ENCODE data around the gene NHLRC2. TPM values are rescaled to one million over a fixed set of nuclear protein-coding genes. Genes with fewer than 3 reads are reported as not detected.
A peak's percentile ranks its signal among the peaks of the same experiment; 100 is the strongest.

The NHLRC2 gene
- total RNA-seq, 4 donors from 2014 or later = 18.0 to 117 (median 24.1) TPM

DNA sequence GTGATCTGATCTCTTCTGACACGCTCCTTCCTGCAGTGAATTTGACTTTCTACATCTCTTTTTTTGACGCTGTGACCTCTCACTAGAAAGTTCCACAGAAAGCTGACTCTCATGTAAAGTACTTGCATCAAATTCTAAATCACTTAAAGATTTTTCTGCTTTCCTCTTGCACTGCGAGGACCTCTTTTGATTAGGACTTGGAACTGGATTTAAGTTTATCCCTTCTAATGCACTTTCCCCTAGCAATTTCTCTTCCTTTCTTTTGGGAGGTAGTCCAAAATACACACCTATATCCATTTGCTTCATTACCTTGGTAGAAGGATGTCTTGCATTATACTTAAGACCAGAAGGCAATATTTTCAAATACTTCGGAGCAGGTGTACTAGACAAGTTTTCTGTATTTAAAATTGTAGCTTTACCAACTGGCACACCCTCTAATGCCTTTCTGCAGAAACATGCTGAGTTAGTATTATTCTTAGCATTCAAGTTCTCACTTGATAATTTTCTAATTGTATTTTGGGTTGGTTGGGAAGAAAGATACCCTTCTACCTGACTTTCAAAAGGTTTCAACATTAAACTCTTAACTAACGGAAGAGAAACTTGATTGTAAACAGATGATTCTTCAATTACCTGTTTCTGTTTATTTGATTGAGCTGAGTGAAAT, 5.2 kb upstream of the NHLRC2 start:
- no peak for DNase-seq (ENCODE audit: low spot score)
- no peak for ATAC-seq (ENCODE audit: low FRiP score)
- TF ChIP-seq, protein P1, sequence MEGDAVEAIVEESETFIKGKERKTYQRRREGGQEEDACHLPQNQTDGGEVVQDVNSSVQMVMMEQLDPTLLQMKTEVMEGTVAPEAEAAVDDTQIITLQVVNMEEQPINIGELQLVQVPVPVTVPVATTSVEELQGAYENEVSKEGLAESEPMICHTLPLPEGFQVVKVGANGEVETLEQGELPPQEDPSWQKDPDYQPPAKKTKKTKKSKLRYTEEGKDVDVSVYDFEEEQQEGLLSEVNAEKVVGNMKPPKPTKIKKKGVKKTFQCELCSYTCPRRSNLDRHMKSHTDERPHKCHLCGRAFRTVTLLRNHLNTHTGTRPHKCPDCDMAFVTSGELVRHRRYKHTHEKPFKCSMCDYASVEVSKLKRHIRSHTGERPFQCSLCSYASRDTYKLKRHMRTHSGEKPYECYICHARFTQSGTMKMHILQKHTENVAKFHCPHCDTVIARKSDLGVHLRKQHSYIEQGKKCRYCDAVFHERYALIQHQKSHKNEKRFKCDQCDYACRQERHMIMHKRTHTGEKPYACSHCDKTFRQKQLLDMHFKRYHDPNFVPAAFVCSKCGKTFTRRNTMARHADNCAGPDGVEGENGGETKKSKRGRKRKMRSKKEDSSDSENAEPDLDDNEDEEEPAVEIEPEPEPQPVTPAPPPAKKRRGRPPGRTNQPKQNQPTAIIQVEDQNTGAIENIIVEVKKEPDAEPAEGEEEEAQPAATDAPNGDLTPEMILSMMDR (IDR thresholded peaks at IDR 0.05) = no peak

DNA sequence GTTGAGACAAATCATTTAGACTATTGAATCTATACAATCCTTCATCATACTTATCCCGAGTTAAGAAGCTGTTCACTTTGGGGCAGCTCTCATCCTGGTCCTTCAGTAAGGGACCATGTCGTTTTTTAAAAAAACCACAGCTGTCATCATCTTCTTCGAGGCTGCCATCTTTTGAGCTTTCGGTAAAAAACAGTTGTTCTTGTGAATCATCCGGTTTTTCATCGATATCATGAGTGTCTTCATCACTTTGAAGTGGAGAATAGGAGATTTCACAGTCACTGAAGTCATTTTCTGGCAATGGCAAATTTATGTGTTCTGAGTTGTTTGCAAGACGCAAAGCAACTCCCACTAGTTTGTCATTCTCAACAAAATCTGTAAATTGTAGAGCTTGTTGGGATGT, 4.5 kb upstream of the NHLRC2 start:
- ATAC-seq (ENCODE audit: low FRiP score) (no peak), DNase-seq (ENCODE audit: low spot score) (no peak)
- TF ChIP-seq, protein P1 (IDR thresholded peaks at IDR 0.05) = no peak

DNA sequence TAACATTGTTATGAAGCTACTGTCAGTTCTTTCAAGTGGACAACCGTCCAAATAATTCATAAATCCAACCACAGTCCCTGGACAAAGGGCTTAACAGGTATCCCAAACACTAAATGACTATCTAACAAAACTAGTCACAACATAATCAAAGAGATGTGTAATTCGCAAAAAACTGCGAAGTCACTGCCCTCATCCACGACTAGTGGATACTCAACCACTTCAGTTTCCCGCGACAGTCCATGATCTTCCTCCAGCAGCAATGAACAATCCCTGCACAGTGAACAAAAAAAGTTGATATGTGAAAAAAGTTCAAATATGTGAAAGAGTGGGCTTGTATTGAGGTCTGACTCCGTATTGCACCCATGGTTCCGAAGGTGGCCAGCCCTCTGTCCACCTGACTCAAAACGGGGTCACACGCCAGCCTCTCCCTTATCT, 866 bp upstream of the NHLRC2 start:
- TF ChIP-seq, protein P1 (IDR thresholded peaks at IDR 0.05) = no peak
- DNase-seq (ENCODE audit: low spot score) = no peak
- ATAC-seq (ENCODE audit: low FRiP score) = no peak

DNA sequence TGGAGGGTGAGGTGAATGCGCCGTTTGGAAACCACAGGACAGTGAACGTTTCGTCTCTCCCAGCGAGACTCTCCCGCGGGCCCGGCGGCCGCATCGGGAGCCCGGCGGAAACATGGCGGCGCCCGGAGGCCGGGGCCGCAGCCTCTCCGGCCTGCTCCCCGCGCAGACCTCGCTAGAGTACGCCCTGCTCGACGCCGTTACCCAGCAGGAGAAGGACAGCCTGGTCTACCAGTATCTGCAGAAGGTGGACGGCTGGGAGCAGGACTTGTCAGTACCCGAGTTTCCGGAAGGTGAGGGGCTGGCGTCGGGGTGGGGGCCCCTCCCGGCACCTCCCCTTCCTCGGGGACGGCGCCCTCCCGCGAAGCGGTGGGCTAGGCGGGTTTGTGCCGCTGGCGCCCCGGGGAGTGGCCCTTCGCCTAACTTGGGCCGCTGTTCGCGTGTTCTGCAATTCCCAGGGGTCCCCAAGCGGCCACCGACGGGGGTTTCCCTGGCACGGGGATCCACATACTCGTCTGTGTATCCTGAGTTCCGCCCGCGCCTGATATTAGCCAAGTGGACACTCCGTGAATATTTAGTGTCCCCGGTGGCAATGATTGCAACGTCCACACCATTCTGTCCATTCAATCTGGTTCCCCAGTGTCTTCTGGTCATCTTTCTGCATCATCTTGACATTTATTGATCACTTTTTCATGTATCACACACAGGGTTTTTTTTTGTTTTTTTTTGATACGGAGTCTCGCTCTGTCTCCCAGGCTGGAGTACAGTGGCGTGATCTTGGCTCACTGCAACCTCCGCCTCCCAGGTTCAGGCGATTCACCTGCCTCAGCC, 514 bp downstream of the NHLRC2 start:
- DNase-seq (ENCODE audit: low spot score) (peak; percentile 57), ATAC-seq (ENCODE audit: low FRiP score) (peak; percentile 77)
- TF ChIP-seq, protein P1 (IDR thresholded peaks at IDR 0.05) = no peak

DNA sequence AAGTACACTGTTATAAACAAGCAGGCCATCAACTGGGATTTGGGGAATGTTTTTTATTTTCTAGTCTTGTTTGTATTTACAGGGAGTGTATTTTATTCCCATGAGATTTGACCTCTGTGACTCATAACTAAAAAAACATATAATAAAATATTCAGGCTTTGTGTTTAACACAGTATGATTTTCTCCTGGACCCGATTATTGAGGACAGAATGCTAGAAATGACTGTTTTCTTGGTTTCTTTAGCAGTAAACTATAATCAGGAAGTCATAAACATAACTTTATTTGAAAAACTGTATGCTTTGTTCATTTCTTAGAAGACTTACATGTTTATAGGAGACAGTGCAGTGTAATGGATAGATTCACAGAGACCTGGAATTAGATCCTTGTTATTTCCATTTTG, 2.1 kb downstream of the NHLRC2 start:
- TF ChIP-seq, protein P1 (IDR thresholded peaks at IDR 0.05) = no peak
- DNase-seq (ENCODE audit: low spot score) = no peak
- no peak for ATAC-seq (ENCODE audit: low FRiP score)

DNA sequence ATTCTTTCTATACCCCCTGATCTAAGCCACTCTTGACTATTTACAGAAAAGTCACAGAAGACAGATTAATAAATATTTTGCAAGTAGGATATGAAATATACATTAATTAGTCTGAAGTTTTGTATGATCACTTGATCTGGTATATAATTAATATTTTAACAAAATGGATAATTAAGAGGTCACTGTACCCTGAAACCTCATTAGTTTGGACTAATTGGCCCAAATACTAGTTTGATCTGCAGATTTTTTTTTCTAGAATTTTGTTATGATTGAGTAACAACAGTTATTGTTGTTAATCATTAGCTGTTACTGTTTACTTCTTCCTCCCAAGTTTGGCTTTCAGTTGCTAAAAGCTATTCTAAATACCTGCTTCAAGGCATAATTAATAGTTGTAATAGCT, 2.7 kb downstream of the NHLRC2 start:
- ATAC-seq (ENCODE audit: low FRiP score) = no peak

More for the DNA sequence above, 2.7 kb downstream of the NHLRC2 start:
- TF ChIP-seq, protein P1 (IDR thresholded peaks at IDR 0.05) = no peak
- no peak for DNase-seq (ENCODE audit: low spot score)
